ENCODE measurements around the gene CCNJL.

GRCh38 chr5:160262151-160263074 is 50.0 kb downstream of the CCNJL start:
- TF ChIP-seq EZH2phosphoT487 (IDR thresholded peaks at IDR 0.05) (no peak), CTCF (IDR thresholded peaks at IDR 0.05) (no peak)
